GM19025 (cell line): Measurements from ENCODE around the gene FEN1.

Experiments used
- ATAC-seq: cut with Tn5 transposase; IDR thresholded peaks from one replicate; pipeline ENCODE4 v1.9.1; 2021; ENCODE audit warnings: mild to moderate bottlenecking, low read depth, moderate library complexity; ENCODE audit not compliant: unreplicated experiment

The FEN1 gene

GRCh38 chr11:61838501-61838900 lies 45.8 kb downstream of the FEN1 start:
- no peak for ATAC-seq

- ATAC-seq = no peak
Observed at GRCh38 chr11:61838921-61839320, 46.2 kb downstream of the FEN1 start.

GRCh38 chr11:61839742-61840141 lies 47.0 kb downstream of the FEN1 start:
- no peak for ATAC-seq

GRCh38 chr11:61840371-61840770 lies 47.7 kb downstream of the FEN1 start:
- ATAC-seq = no peak

- ATAC-seq = no peak
Observed at GRCh38 chr11:61841636-61842527, 49.2 kb downstream of the FEN1 start.

- ATAC-seq = no peak
Observed at GRCh38 chr11:61842528-61842820, 49.8 kb downstream of the FEN1 start.

- ATAC-seq = no peak
Observed at GRCh38 chr11:61844909-61845565, 52.3 kb downstream of the FEN1 start.

- ATAC-seq = no peak
Observed at GRCh38 chr11:61846362-61847020, 53.8 kb downstream of the FEN1 start.
